Upper lobe of left lung (tissue), 4 donors: ENCODE measurements around the gene SNX32.

Experiments
- EP300 ChIP-seq, 4 donors: sonication (generic); formaldehyde crosslinking; IDR thresholded peaks; one replicate each; pipeline ENCODE4 v1.5.1; 2017; ENCODE audit warnings: antibody characterized with exemption in 4 of 4, control low read depth in 2 of 4
- POLR2AphosphoS5 ChIP-seq, 2 donors: sonication (generic); formaldehyde crosslinking; IDR thresholded peaks; one replicate each; pipeline ENCODE4 v1.5.1; 2017; ENCODE audit warnings: antibody characterized with exemption in 2 of 2
- TF ChIP-seq, protein P1 (sequence below), 6 experiments: fragments of 450-650 bp in 4 of 6; fragments of 200-600 bp in 2 of 6; sonication (generic) in 2 of 6; IDR thresholded peaks; one replicate each; pipeline ENCODE4 v1.5.1; 2016 to 2019; ENCODE audit warnings: antibody characterized with exemption in 6 of 6

DNA sequence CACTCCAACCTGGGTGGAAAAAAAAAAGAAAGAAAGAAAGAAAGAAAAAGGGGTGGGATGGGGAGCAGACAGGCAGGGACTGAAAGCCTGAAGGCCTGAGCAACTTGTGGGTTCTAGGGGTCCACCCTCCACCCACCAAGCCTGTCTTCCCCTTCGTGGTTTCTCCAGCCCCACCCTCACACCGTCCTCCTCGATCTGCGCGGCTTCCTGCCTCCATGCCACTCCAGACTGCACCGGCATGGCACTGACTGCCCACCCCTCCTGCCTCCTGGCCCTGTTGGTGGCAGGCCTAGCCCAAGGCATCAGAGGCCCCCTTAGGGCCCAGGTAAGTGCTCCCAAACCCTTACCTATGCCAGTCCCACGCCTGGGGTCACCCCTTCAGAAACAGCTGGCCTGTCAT is 45.9 kb downstream of the SNX32 start, which contains the start of gene CTSW:
- TF ChIP-seq, protein P1, sequence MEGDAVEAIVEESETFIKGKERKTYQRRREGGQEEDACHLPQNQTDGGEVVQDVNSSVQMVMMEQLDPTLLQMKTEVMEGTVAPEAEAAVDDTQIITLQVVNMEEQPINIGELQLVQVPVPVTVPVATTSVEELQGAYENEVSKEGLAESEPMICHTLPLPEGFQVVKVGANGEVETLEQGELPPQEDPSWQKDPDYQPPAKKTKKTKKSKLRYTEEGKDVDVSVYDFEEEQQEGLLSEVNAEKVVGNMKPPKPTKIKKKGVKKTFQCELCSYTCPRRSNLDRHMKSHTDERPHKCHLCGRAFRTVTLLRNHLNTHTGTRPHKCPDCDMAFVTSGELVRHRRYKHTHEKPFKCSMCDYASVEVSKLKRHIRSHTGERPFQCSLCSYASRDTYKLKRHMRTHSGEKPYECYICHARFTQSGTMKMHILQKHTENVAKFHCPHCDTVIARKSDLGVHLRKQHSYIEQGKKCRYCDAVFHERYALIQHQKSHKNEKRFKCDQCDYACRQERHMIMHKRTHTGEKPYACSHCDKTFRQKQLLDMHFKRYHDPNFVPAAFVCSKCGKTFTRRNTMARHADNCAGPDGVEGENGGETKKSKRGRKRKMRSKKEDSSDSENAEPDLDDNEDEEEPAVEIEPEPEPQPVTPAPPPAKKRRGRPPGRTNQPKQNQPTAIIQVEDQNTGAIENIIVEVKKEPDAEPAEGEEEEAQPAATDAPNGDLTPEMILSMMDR (IDR thresholded peaks at IDR 0.05): no peak
- TF ChIP-seq POLR2AphosphoS5 (IDR thresholded peaks at IDR 0.05) (no peak), EP300 (IDR thresholded peaks at IDR 0.05) (no peak)
